Astrocyte (in vitro differentiated cells and primary cell): Measurements from ENCODE around the gene ANTXR1.

ENCODE experiments used
- EZH2 ChIP-seq: IDR thresholded peaks from 2 replicates; pipeline ENCODE4 v1.6.1; 2012; ENCODE audit warnings: mild to moderate bottlenecking, low read length, inconsistent platforms; ENCODE audit not compliant: insufficient read depth
- TF ChIP-seq, protein P1 (sequence below): IDR thresholded peaks from 2 replicates; pipeline ENCODE4 v1.5.1; 2011; ENCODE audit warnings: low read depth, mild to moderate bottlenecking, inconsistent platforms, low read length, moderate library complexity; ENCODE audit not compliant: insufficient read depth

- TF ChIP-seq, protein P1, sequence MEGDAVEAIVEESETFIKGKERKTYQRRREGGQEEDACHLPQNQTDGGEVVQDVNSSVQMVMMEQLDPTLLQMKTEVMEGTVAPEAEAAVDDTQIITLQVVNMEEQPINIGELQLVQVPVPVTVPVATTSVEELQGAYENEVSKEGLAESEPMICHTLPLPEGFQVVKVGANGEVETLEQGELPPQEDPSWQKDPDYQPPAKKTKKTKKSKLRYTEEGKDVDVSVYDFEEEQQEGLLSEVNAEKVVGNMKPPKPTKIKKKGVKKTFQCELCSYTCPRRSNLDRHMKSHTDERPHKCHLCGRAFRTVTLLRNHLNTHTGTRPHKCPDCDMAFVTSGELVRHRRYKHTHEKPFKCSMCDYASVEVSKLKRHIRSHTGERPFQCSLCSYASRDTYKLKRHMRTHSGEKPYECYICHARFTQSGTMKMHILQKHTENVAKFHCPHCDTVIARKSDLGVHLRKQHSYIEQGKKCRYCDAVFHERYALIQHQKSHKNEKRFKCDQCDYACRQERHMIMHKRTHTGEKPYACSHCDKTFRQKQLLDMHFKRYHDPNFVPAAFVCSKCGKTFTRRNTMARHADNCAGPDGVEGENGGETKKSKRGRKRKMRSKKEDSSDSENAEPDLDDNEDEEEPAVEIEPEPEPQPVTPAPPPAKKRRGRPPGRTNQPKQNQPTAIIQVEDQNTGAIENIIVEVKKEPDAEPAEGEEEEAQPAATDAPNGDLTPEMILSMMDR: no peak
- TF ChIP-seq EZH2: no peak
Observed at GRCh38 chr2:69086466-69086865, 73.5 kb downstream of the ANTXR1 start.
